ENCODE results near the gene SESN2. TPM values are rescaled to one million over a fixed set of nuclear protein-coding genes. Genes with fewer than 3 reads are reported as not detected.

Gene SESN2
- total RNA-seq, 1 experiment from 2014 or later: 118 TPM

GRCh38 chr1:28241638-28242241 is 17.6 kb upstream of the SESN2 start:
- intact Hi-C loops (cut with micrococcal nuclease): no loop called here

GRCh38 chr1:28243685-28244311 is 15.5 kb upstream of the SESN2 start:
- peak; percentile 41 for DNase-seq (ENCODE audit: unreplicated experiment)
- H3K27ac Mint-ChIP-seq (ENCODE audit: low read depth, unreplicated experiment): no peak overlapping the region
- no peaks in the 10 kb centered on the region for H3K27me3 Mint-ChIP-seq (ENCODE audit: insufficient read depth, unreplicated experiment)
- no peaks in the 10 kb centered on the region for H3K9me3 Mint-ChIP-seq (ENCODE audit: unreplicated experiment)
- POLR2A ChIA-PET: interaction anchor here (0.7 to 12.1 kb wide), 9 partner anchors 9 to 558 kb away, joined by 3 to 362 read pairs (median 4); partner anchors contain the start of genes ATP5IF1, DNAJC8, SESN2 and TAF12
- H3K4me1 Mint-ChIP-seq (ENCODE audit: insufficient read depth, unreplicated experiment): peaks cover 36% of the 10 kb centered on the region
- no peak for TF ChIP-seq CTCF (IDR thresholded peaks at IDR 0.05; ENCODE audit: unreplicated experiment)
- BruUV-seq (replicated peaks): no TSS peak
- intact Hi-C loops (cut with micrococcal nuclease): no loop called here
- H3K4me3 Mint-ChIP-seq (ENCODE audit: unreplicated experiment): no peak overlapping the region
- CTCF ChIA-PET: interaction anchor here (0.7 kb wide), 1 partner anchor 16 kb away, joined by 3 read pairs; the partner anchor contains the start of gene SESN2
- peaks cover 33% of the 10 kb centered on the region for H3K36me3 Mint-ChIP-seq (ENCODE audit: insufficient read depth, unreplicated experiment)

More at GRCh38 chr1:28241638-28242241, 17.6 kb upstream of the SESN2 start:
- H3K9me3 Mint-ChIP-seq (ENCODE audit: unreplicated experiment): no peaks in the 10 kb centered on the region
- peaks cover 19% of the 10 kb centered on the region for H3K4me1 Mint-ChIP-seq (ENCODE audit: insufficient read depth, unreplicated experiment)
- DNase-seq (ENCODE audit: unreplicated experiment): peak; percentile 89
- TF ChIP-seq CTCF (IDR thresholded peaks at IDR 0.05; ENCODE audit: unreplicated experiment): no peak
- POLR2A ChIA-PET: interaction anchor here (0.5 to 12.1 kb wide), 13 partner anchors 7 to 340 kb away, joined by 3 to 362 read pairs (median 4); partner anchors contain the start of genes ATP5IF1, DNAJC8, EYA3 and MED18
- peaks cover 33% of the 10 kb centered on the region for H3K36me3 Mint-ChIP-seq (ENCODE audit: insufficient read depth, unreplicated experiment)
- H3K27ac Mint-ChIP-seq (ENCODE audit: low read depth, unreplicated experiment): peak overlapping the region; percentile 49
- peak overlapping the region; percentile 41 for H3K4me3 Mint-ChIP-seq (ENCODE audit: unreplicated experiment)
- CTCF ChIA-PET: interaction anchor here (0.6 kb wide), 1 partner anchor 112 kb away, joined by 3 read pairs; no protein-coding TSS in a partner anchor
- BruUV-seq (replicated peaks): no TSS peak
- no peaks in the 10 kb centered on the region for H3K27me3 Mint-ChIP-seq (ENCODE audit: insufficient read depth, unreplicated experiment)

GRCh38 chr1:28244549-28245251 is 14.6 kb upstream of the SESN2 start:
- intact Hi-C loops (cut with micrococcal nuclease): loop anchor here (5.0 kb wide), 2 partner anchors 163 to 273 kb away; no protein-coding TSS in a partner anchor

More at GRCh38 chr1:28244549-28245251, 14.6 kb upstream of the SESN2 start:
- ChIA-PET CTCF (interaction anchor here (0.7 kb wide), 1 partner anchor 15 kb away, joined by 3 read pairs; the partner anchor contains the start of gene SESN2), POLR2A (interaction anchor here (0.7 to 12.1 kb wide), 8 partner anchors 8 to 1908 kb away, joined by 3 to 362 read pairs (median 8); partner anchors contain the start of genes ATP5IF1, DNAJC8, MED18 and SESN2)
- no peak for DNase-seq (ENCODE audit: unreplicated experiment)
- Mint-ChIP-seq H3K9me3 (ENCODE audit: unreplicated experiment) (no peaks in the 10 kb centered on the region), H3K4me3 (ENCODE audit: unreplicated experiment) (no peak overlapping the region), H3K27me3 (ENCODE audit: insufficient read depth, unreplicated experiment) (no peaks in the 10 kb centered on the region), H3K36me3 (ENCODE audit: insufficient read depth, unreplicated experiment) (peaks cover 26% of the 10 kb centered on the region), H3K27ac (ENCODE audit: low read depth, unreplicated experiment) (no peak overlapping the region), H3K4me1 (ENCODE audit: insufficient read depth, unreplicated experiment) (peaks cover 45% of the 10 kb centered on the region)
- no TSS peak for BruUV-seq (replicated peaks)
- no peak for TF ChIP-seq CTCF (IDR thresholded peaks at IDR 0.05; ENCODE audit: unreplicated experiment)
